Inferior parietal cortex (tissue), 1 donor: ENCODE measurements around the gene SLC31A1.
"Not testable (repeated sequence)": the region's sequence is repeated elsewhere in the genome, so short reads cannot be mapped to it uniquely, and the experiment has no call there.

Experiments
- DNase-seq: peaks from one replicate; pipeline ENCODE4 v3.0.0-alpha.2; 2016; ENCODE audit errors: extremely low spot score

SLC31A1 gene

DNA sequence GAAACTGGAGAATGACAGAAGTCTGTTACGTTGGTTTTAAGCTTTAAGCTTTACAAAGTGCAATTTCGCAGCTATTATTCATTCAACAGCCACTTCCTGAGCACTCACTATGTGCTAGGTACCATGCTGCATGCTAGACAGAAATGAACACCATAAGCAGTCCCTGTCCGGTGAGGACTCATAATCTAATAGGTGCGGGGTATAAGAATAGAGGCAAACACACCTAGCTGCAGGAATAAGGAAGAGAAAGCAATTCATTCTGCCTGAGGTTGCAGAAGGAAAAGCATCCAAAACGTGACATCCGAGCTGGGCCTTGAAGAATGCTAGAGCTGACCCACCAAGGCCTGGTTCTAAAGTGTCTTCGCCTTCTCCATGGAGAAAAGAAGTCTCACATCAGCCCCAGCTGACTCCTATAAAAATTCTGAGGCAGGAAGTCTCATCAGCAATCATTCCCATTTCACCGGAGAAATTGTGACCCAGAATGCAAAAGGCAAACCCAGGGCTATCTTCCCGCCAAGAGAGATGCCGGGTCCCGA lies 809 bp upstream of the SLC31A1 start:
- DNase-seq, result no peak

GRCh38 chr9:113221800-113222481 lies 597 bp downstream of the SLC31A1 start:
- DNase-seq, result no peak

GRCh38 chr9:113222482-113222841 lies 1.1 kb downstream of the SLC31A1 start:
- DNase-seq, result no peak

GRCh38 chr9:113223963-113224362 lies 2.6 kb downstream of the SLC31A1 start:
- no peak for DNase-seq

GRCh38 chr9:113227436-113227835 lies 6.1 kb downstream of the SLC31A1 start:
- DNase-seq, result no peak

GRCh38 chr9:113228130-113228665 lies 6.9 kb downstream of the SLC31A1 start:
- DNase-seq, result no peak

DNA sequence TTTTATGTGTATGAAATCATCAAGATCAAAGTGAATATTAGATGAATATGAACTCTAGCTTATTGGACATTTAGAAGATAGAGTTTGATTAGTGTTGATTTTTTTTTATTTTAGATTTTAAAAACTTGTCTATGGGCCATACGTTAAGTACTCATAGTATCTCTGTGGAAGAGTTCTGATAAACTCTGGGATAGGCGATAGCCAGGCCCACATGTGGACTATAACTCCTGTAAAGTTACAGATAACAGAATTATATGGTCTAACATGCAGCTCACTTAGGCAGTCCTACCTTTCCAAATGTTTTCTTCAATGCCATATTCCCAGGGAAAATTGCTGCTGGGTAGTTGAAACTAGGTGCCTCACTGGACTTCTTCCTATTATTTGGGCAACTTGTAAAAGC lies 10.4 kb downstream of the SLC31A1 start:
- no peak for DNase-seq

- not testable (repeated sequence) for DNase-seq
Observed at GRCh38 chr9:113235701-113236255, 14.4 kb downstream of the SLC31A1 start.

DNA sequence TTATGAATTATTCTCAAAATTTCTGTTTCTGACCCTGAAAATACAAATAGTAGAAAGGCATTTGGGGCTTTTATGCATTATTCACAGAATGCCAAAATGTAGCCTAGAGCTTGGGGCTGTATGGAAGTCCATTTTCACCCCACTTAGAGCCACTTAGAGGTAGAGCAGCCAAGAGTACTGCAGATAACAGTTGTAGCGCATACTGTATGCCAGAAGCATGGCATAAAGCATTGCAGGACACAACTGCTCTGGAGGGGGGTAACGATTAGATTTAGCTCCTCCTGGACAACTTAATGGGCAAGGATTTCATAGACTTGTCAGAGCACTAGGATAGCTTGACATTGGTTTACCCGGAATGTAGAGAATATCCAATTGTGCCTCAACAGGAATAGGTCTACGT lies 15.7 kb downstream of the SLC31A1 start:
- no peak for DNase-seq

DNA sequence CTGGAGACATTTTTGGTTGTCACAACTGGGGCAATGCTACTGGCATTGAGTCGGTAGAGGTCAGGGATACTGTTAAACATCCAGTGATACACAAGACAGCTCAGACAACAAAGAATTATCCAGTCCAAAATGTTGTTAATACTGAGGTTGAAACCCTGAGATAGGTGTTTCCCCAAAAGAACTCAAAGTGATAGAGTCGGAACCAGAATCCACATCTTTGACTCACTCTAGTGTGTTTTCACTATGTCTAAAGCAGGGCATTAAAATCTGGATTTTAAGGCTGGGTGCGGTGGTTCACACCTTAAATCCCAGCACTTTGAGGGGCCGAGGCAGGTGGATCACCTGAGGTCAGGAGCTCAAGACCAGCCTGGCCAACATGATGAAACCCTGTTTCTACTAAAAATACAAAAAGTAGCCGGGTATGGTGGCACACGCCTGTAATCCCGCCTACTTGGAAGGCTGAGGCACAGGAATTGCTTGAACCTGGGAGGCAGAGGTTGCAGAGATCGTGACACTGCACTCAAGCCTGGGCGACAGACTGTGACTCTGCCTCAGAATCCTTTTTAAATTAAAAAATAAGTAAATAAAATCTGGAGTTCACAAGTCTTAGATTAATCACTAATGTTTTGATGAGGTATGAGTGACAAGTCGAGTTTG lies 17.0 kb downstream of the SLC31A1 start:
- no peak for DNase-seq

- DNase-seq, result no peak
Observed at GRCh38 chr9:113238859-113239232, 17.5 kb downstream of the SLC31A1 start.

DNA sequence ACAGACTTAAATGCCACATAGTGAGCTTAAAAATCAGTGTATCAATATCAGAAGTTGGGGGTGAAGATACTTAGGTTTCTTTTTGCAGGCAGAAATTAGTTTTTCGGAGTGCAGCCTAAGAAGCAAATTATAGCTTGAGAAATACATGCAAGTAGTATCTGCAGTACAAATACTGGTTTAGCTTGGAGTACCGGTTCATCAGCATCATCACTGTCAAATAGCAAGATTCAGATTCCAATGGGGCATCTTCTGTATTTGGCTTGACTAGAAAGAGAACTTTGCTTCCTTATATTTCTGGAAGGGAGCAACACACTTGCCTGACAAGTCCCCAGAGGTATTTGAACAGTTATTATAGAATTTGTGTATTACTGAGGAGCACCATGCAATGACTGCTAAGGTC lies 19.8 kb downstream of the SLC31A1 start:
- DNase-seq, result no peak

DNA sequence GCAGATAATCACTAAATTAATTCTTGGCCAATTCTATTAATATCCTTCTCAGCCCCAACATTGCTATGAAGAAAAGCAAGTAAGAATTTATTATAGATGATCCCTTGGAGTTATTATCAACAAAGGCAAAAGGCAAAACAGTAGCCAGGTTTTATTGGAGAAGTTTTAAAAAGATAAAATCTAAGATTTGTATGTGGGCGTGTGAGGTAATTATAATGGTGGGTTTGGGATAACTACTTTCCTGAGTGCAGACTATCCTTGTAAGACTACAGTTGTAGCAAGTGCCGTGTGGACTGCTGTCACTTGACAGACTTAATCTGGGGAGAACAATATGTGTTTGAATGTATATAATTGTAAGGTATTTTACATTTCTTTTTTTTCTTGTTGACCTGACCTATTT lies 23.2 kb downstream of the SLC31A1 start:
- no peak for DNase-seq

DNA sequence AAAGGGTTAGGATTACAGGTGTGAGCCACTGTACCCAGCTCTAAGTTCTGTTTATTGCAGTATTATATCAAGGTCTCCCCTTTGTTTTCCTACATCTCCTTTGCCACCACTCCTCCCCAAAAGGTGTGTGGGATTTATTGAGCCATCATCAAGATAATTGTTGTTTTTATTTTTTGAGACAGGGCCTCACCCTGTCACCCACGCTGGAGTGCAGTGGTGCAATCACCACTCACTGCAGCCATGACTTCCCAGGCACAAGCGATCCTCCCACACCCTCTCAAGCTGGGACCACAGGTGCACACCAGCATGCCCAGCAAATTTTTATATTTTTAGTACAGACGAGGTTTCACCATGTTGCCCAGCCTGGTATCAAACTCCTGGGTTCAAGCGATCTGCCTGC lies 24.6 kb downstream of the SLC31A1 start:
- no peak for DNase-seq

DNA sequence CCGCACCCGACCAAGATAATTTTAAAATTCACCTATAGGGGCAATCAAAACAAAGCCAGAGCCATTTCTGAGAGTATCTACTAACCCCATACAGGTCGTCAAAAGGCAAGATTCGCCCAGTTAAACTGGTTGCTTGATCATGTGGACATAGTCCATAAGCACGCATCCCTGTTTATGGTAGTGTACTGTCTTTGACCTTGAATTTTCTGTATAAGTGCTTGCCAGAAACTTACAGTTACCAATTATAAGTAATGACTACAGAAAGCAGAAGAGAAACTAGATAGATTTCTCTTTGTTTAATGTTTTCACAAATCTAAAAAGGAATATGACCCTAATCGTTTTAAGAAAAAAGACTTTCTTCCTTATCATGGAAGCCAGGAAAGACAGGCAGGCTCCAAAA lies 25.6 kb downstream of the SLC31A1 start:
- no peak for DNase-seq

- no peak for DNase-seq
Observed at GRCh38 chr9:113247640-113248039, 26.3 kb downstream of the SLC31A1 start.

- not testable (repeated sequence) for DNase-seq
Observed at GRCh38 chr9:113249661-113250060, 28.3 kb downstream of the SLC31A1 start.

GRCh38 chr9:113250807-113251206 lies 29.5 kb downstream of the SLC31A1 start:
- DNase-seq, result no peak

DNA sequence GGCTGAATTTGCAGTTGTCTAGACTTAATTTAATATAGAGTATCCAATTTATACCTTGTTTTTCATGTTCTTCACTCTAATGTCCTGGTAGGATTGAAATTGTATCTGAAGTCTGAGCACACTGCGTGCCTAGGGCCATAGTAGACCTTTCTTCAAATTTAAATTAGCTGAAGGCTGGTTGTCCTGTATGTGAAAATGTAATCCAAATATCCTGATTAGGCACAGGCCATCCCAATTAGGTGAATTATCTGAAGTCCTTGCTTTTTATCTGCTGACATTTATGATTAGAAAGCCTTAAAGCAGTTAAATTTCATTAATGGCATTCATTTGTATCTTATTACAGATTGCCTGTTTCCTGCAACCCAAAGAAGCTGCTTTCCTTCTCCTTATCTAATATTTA lies 33.6 kb downstream of the SLC31A1 start:
- DNase-seq, result no peak

DNA sequence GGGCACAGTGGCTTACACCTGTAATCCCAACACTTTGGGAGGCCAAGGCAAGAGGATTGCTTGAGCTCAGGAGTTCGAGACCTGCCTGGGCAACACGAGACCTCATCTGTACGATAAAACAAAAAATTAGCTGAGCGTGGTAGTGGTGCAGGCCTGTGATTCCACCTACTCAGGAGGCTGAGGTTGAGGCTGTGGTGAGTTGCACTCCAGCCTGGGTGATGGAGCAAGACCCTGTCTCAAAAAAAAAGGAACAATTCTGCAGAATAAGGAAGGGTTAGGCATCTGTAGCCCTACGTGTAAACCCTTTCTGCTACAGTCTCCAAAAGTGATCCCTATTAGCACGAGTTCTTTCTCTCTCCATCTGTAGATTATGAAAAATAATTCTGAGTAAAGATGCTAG lies 34.1 kb downstream of the SLC31A1 start:
- DNase-seq, result no peak

DNA sequence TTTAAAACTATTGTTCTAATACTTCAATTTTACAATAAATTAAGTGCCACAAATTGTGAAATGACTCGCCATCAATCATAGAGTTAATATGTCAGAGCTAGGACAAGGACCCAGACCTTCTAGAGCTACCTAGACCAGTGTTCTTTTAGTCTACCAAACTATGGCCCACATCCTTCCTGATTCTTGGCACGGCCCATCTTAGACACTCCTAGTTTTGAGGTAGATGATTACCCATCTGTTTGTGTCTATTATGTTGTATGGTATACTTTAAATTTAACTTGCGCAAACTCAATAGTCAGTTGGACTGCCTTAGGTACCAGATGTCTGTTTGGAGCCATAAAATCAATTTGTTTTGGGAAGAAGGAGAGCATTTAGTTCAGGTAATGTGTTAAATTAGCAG lies 36.5 kb downstream of the SLC31A1 start:
- DNase-seq, result no peak

DNA sequence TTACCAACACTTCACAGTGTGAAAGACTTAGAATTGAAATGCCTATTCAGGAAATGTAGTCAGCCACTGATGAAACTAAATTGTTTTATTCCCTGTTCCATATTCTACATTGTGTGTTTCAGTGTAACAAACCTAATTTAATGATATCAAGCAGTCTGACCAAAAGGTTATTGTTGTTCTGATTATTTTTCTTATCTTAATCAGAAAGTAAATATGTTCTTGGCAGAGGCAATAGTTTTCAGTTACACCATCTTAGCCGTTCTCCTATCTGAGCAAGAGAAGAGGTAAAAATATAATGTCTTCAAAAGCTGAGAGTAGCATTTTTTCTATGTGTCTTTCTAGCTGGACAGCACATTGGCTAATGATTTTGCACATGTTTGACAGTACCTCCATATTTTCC lies 36.9 kb downstream of the SLC31A1 start:
- DNase-seq, result no peak
